ENCODE measurements around the gene KCNE5. TPM values are rescaled to one million over a fixed set of nuclear protein-coding genes. Genes with fewer than 3 reads are reported as not detected.

The KCNE5 gene
- total RNA-seq, 2 donors from 2014 or later = not detected

Other genes starting within 250 kb of the KCNE5 start
- gene GUCY2F, start 143.1 kb downstream of the KCNE5 start, total RNA-seq = not detected
- gene NXT2, start 88.3 kb downstream of the KCNE5 start, total RNA-seq = 1 to 10 TPM; 7.4 to 8.4 TPM
- gene ACSL4, start 108.1 kb upstream of the KCNE5 start, total RNA-seq = 10 to 100 TPM; 10.6 to 27.9 TPM